Caco-2 (cell line): Measurements from ENCODE around the gene GRIPAP1. TPM values are rescaled to one million over a fixed set of nuclear protein-coding genes. Genes with fewer than 3 reads are reported as not detected.
A peak's percentile ranks its signal among the peaks of the same experiment; 100 is the strongest.

Experiments used
- BruUV-seq: library from RNA; stranded (reverse); fragments of 400-500 nt; replicated peaks from 2 replicates; lab custom pipeline; 2021; lab: Mats Ljungman, UMichigan
- CTCF ChIA-PET: fragments of 300-600 bp; sonication (Branson Sonifier 250); formaldehyde crosslinking; loops from one replicate; lab custom pipeline; 2022; ENCODE audit warnings: antibody characterized with exemption; lab: Charles Lee
- POLR2A ChIA-PET: fragments of 300-600 bp; sonication (Branson Sonifier 250); formaldehyde crosslinking; loops from one replicate; lab custom pipeline; 2022; ENCODE audit warnings: antibody characterized with exemption; lab: Charles Lee
- DNase-seq, 2 experiments: peaks; one replicate each; pipeline versions ENCODE4 v3.0.0 to v3.0.0-alpha.2; 2020 to 2022
- H3K27me3 ChIP-seq: replicated peaks from 2 replicates; pipeline ENCODE4 v1.6.0; 2011; ENCODE audit warnings: low read length; ENCODE audit not compliant: control insufficient read depth, insufficient read depth
- H3K36me3 ChIP-seq: 2 replicates; pipeline ENCODE4 v1.5.1; 2011; ENCODE audit warnings: low read length; ENCODE audit not compliant: control insufficient read depth, insufficient read depth
- H3K4me1 ChIP-seq: fragments of 250-450 bp; sonication (Bioruptor Pico); 2 replicates; pipeline ENCODE4 v1.5.1; 2020; ENCODE audit warnings: mild to moderate bottlenecking
- H3K4me3 ChIP-seq: 2 replicates; pipeline ENCODE4 v1.5.1; 2011; ENCODE audit warnings: low read depth, mild to moderate bottlenecking, control low read depth, low read length
- H3K9me3 ChIP-seq: fragments of 250-450 bp; sonication (Bioruptor Pico); 2 replicates; pipeline ENCODE4 v1.5.1; 2020; ENCODE audit warnings: mild to moderate bottlenecking, moderate library complexity
- H3K27ac Mint-ChIP-seq: one replicate; pipeline ENCODE4 v1.8.0; 2022; ENCODE audit warnings: mixed read lengths; ENCODE audit not compliant: unreplicated experiment
- H3K27me3 Mint-ChIP-seq: one replicate; pipeline ENCODE4 v1.8.0; 2022; ENCODE audit warnings: mixed read lengths; ENCODE audit not compliant: insufficient read depth, unreplicated experiment
- H3K36me3 Mint-ChIP-seq: one replicate; pipeline ENCODE4 v1.8.0; 2022; ENCODE audit warnings: mild to moderate bottlenecking, mixed read lengths; ENCODE audit not compliant: insufficient read depth, unreplicated experiment
- H3K4me1 Mint-ChIP-seq: one replicate; pipeline ENCODE4 v1.8.0; 2022; ENCODE audit warnings: low read depth, mixed read lengths; ENCODE audit not compliant: unreplicated experiment
- H3K4me3 Mint-ChIP-seq: one replicate; pipeline ENCODE4 v1.8.0; 2022; ENCODE audit warnings: mild to moderate bottlenecking, moderate library complexity, mixed read lengths; ENCODE audit not compliant: unreplicated experiment
- H3K9me3 Mint-ChIP-seq: one replicate; pipeline ENCODE4 v1.8.0; 2022; ENCODE audit warnings: mixed read lengths; ENCODE audit not compliant: unreplicated experiment
- intact Hi-C: fragments of 100-400 bp; cut with micrococcal nuclease; formaldehyde crosslinking; loops from one replicate; pipeline ENCODE4 v1.10.0; 2022; ENCODE audit not compliant: unreplicated experiment
- total RNA-seq: library from RNA; stranded (reverse); gene quantifications from 2 replicates; pipeline ENCODE4 v1.2.3, GENCODE V29; 2022
- TF ChIP-seq, protein P1 (sequence below), 2 experiments: fragments of 200-600 bp in 1 of 2; IDR thresholded peaks; 1 replicate in 1 of 2; 2 replicates in 1 of 2; pipeline versions ENCODE4 v1.5.1 to v1.8.0; 2011 to 2022; ENCODE audit warnings: antibody characterized with exemption in 1 of 2, control low read depth in 1 of 2, inconsistent platforms in 1 of 2, low read depth in 1 of 2, low read length in 1 of 2, mild to moderate bottlenecking in 1 of 2, moderate library complexity in 1 of 2; ENCODE audit not compliant: insufficient read depth in 1 of 2, severe bottlenecking in 1 of 2, unreplicated experiment in 1 of 2

The GRIPAP1 gene
- total RNA-seq, 1 experiment from 2014 or later, result 43.6 TPM

GRCh38 chrX:49039598-49040375 is 37.7 kb upstream of the GRIPAP1 start:
- no TSS peak for BruUV-seq
- Mint-ChIP-seq H3K27ac (peak overlapping the region; percentile 72), H3K4me3 (peak overlapping the region; percentile 56), H3K27me3 (no peaks in the 10 kb centered on the region), H3K9me3 (no peaks in the 10 kb centered on the region), H3K36me3 (peaks cover 51% of the 10 kb centered on the region), H3K4me1 (peaks cover 7% of the 10 kb centered on the region)
- intact Hi-C loops, result loop anchor here (5.0 to 10.0 kb wide), 2 partner anchors 65 to 142 kb away; partner anchors contain the start of genes PQBP1 and TIMM17B
- ChIA-PET CTCF (interaction anchor here (0.6 to 1.4 kb wide), 2 partner anchors 13 to 872 kb away, joined by 3 to 6 read pairs; no protein-coding TSS in a partner anchor), POLR2A (interaction anchor here (0.6 to 1.0 kb wide), 5 partner anchors 13 to 151 kb away, joined by 3 to 4 read pairs (median 3); partner anchors contain the start of genes PQBP1 and TIMM17B)
- Histone ChIP-seq H3K9me3 (no peaks in the 10 kb centered on the region), H3K4me1 (peaks cover 16% of the 10 kb centered on the region), H3K27me3 (no peaks in the 10 kb centered on the region), H3K36me3 (no peaks in the 10 kb centered on the region), H3K4me3 (no peak overlapping the region)
- peak; percentile 88 to 94 for DNase-seq
- TF ChIP-seq, protein P1, sequence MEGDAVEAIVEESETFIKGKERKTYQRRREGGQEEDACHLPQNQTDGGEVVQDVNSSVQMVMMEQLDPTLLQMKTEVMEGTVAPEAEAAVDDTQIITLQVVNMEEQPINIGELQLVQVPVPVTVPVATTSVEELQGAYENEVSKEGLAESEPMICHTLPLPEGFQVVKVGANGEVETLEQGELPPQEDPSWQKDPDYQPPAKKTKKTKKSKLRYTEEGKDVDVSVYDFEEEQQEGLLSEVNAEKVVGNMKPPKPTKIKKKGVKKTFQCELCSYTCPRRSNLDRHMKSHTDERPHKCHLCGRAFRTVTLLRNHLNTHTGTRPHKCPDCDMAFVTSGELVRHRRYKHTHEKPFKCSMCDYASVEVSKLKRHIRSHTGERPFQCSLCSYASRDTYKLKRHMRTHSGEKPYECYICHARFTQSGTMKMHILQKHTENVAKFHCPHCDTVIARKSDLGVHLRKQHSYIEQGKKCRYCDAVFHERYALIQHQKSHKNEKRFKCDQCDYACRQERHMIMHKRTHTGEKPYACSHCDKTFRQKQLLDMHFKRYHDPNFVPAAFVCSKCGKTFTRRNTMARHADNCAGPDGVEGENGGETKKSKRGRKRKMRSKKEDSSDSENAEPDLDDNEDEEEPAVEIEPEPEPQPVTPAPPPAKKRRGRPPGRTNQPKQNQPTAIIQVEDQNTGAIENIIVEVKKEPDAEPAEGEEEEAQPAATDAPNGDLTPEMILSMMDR (IDR thresholded peaks at IDR 0.05; ENCODE audit: insufficient read depth in 1 of 2, low read depth in 1 of 2, low read length in 1 of 2, severe bottlenecking in 1 of 2, unreplicated experiment in 1 of 2), result no peak

DNA sequence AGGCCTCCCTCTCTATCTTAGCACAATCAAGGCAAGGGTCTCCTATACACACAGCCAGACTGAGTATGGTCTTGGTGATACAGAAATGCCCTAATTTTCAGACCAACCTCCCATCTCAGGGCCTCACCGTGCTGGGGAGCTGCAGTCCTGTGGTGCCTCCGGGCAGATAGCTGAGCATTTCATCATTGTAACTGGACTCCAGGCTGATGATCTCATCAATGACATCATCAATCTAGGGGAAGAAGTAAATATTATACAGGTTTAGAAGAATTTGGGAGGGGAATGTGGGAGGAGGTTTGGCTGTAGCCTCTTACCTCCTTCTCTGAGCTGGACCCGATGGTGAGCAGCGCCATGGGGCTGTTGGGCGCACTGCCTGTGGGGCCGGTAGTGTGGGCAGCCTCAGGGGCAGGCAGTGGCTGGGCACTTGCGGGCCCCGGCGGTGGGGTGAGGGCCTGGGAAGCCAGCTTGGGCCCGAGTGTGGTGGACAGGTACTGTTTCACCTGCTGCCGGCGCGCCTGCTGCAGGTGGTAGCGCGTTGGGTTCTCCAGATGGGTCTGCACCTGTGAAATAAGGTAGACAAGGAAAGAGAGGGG is 35.9 kb upstream of the GRIPAP1 start:
- intact Hi-C loops, result no loop called here
- H3K4me1 Mint-ChIP-seq, result peaks cover 13% of the 10 kb centered on the region
- H3K27ac Mint-ChIP-seq, result peak overlapping the region; percentile 72
- H3K27me3 Mint-ChIP-seq, result no peaks in the 10 kb centered on the region
- H3K4me3 ChIP-seq, result no peak overlapping the region
- peaks cover 60% of the 10 kb centered on the region for H3K36me3 Mint-ChIP-seq
- POLR2A ChIA-PET, result no interaction called here
- H3K9me3 Mint-ChIP-seq, result no peaks in the 10 kb centered on the region
- CTCF ChIA-PET, result no interaction called here
- H3K4me1 ChIP-seq, result peaks cover 16% of the 10 kb centered on the region
- no TSS peak for BruUV-seq
- no peak overlapping the region for H3K4me3 Mint-ChIP-seq
- no peaks in the 10 kb centered on the region for H3K36me3 ChIP-seq
- H3K27me3 ChIP-seq, result no peaks in the 10 kb centered on the region
- DNase-seq, result no peak
- H3K9me3 ChIP-seq, result no peaks in the 10 kb centered on the region
- TF ChIP-seq, protein P1 (IDR thresholded peaks at IDR 0.05; ENCODE audit: insufficient read depth in 1 of 2, low read depth in 1 of 2, low read length in 1 of 2, severe bottlenecking in 1 of 2, unreplicated experiment in 1 of 2), result no peak

GRCh38 chrX:49030283-49030682 is 28.2 kb upstream of the GRIPAP1 start:
- H3K4me1 Mint-ChIP-seq, result peaks cover 6% of the 10 kb centered on the region
- no peak overlapping the region for H3K4me3 Mint-ChIP-seq
- Histone ChIP-seq H3K27me3 (no peaks in the 10 kb centered on the region), H3K36me3 (no peaks in the 10 kb centered on the region), H3K9me3 (no peaks in the 10 kb centered on the region), H3K4me3 (no peak overlapping the region), H3K4me1 (no peaks in the 10 kb centered on the region; the same call in 1 of the 2 replicates)
- H3K9me3 Mint-ChIP-seq, result no peaks in the 10 kb centered on the region
- no peak for DNase-seq
- intact Hi-C loops, result no loop called here
- no peak overlapping the region for H3K27ac Mint-ChIP-seq
- H3K27me3 Mint-ChIP-seq, result no peaks in the 10 kb centered on the region
- TF ChIP-seq, protein P1 (IDR thresholded peaks at IDR 0.05; ENCODE audit: insufficient read depth in 1 of 2, low read depth in 1 of 2, low read length in 1 of 2, severe bottlenecking in 1 of 2, unreplicated experiment in 1 of 2), result no peak
- BruUV-seq, result no TSS peak
- H3K36me3 Mint-ChIP-seq, result peaks cover 39% of the 10 kb centered on the region
- ChIA-PET POLR2A (no interaction called here), CTCF (no interaction called here)
